Measurements from ENCODE around the gene CNKSR3.

DNA sequence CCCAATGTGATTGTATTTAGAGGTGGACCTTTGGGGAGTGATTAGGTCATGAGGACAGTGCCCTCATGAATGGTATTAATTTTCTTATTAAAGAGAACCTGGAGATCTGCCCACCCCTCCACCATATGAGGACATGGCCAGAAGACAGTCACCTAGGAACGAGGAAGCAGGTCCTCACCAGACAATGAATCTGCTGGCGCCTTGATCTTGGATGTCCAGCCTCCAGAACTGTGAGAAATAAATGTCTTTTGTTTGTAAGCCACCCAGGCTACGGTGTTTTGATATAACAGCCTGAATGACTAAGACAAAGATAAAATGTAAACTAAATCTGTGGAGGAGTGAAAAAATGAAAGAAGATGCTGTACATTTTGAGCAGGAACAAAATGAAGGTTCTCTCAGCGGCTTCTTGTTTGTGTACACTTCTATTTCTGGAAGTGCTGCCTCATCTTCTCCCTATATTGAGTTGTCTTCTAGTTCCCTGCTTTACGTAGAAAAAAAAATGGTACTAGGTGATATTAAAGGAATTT lies 152.4 kb downstream of the CNKSR3 start:
- TF ChIP-seq CTCF (IDR thresholded peaks at IDR 0.05) (no peak), CHD2 (IDR thresholded peaks at IDR 0.05; ENCODE audit: low read length, partially characterized antibody) (no peak), TAF1 (IDR thresholded peaks at IDR 0.05; ENCODE audit: borderline replicate concordance, low read depth, low read length) (no peak), RAD21 (IDR thresholded peaks at IDR 0.05; ENCODE audit: low read length) (no peak), EZH2phosphoT487 (IDR thresholded peaks at IDR 0.05; ENCODE audit: borderline replicate concordance, low read depth) (no peak), FOXJ3 (CRISPR knock-in tag; IDR thresholded peaks at IDR 0.05) (no peak), JUND (IDR thresholded peaks at IDR 0.05) (no peak), RCOR1 (IDR thresholded peaks at IDR 0.05; ENCODE audit: low read length) (no peak), MEF2A (IDR thresholded peaks at IDR 0.05; ENCODE audit: borderline replicate concordance, low read depth) (no peak), IRF3 (IDR thresholded peaks at IDR 0.05; ENCODE audit: low read depth, low read length) (no peak)
